ENCODE measurements around the gene SUFU.

GRCh38 chr10:102682416-102682815 is 178.6 kb downstream of the SUFU start:
- TF ChIP-seq GATA2 (IDR thresholded peaks at IDR 0.05; ENCODE audit: low read depth, low read length) (no peak), GATA3 (IDR thresholded peaks at IDR 0.05; ENCODE audit: low read depth, low read length) (no peak)

Data from SH-SY5Y (cell line).